HG03521 (cell line): ENCODE results near the gene SVOP.
"Not testable (repeated sequence)": the region's sequence is repeated elsewhere in the genome, so short reads cannot be mapped to it uniquely, and the experiment has no call there.

Experiments
- ATAC-seq: cut with Tn5 transposase; IDR thresholded peaks from one replicate; pipeline ENCODE4 v1.9.1; 2021; ENCODE audit warnings: mild to moderate bottlenecking, moderate library complexity; ENCODE audit not compliant: unreplicated experiment

Gene SVOP

DNA sequence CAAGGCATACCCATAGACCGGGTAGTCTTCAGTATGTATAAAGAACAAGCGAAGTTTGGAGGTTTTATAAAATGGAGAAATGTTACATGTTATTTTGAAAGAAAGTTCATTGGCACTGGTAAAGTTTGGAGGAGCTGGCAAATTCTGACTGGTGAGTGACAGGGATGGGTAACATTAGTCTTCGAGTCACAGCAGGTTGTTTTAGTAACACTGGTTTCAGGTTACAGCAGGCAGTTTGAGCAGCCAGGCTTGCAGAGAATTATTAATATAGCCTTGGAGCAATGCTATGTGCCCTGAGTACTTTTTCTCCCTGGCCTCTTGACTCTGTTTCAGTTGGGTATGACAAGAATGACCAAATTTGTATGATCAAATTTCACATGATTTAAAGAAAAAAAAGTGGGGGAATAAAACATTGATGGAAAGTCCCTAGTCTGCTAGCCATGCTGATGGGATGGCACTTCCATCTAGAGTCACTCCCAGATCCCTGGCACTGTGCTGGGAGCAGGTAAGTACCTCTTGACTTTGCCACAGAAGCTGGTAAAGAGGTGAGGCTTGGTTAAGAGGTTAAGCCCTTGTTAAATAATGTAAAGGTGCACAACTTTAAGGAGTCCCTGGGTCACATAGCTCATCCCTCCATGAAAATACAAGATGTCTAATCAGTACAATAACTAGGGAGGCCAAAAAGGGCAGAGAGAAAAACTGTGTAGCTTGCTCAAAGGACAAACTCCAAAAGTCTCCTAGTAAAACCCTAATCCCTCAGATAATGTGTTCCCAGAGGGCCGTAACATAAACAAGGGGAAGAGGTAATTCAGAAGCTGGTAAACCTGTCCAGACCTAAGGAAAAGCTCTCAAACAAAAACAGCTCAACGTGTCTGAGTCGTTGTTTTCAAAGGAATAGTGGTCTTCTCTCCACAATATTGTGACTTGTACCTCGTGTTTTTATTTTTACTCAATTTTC lies 12.7 kb upstream of the SVOP start:
- ATAC-seq: no peak

DNA sequence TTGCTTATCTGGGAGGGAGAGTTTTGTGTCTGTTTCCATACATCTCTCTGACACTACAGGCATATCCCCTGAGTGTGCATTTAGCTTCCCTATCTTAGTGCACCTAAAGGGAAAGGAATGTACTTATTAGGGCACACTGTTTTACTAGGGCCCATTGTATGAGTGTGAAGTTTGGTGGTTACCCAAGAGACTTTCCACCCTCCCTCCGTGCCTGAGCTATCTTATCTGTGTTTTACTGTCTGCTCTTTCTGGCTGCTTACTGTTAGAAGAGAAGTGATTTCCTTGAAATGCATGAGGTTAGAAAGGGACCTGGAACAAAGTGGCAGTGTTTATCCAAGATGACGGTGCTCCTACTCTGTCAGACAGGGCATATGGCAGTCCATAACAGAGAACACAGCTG lies 8.5 kb upstream of the SVOP start:
- no peak for ATAC-seq

DNA sequence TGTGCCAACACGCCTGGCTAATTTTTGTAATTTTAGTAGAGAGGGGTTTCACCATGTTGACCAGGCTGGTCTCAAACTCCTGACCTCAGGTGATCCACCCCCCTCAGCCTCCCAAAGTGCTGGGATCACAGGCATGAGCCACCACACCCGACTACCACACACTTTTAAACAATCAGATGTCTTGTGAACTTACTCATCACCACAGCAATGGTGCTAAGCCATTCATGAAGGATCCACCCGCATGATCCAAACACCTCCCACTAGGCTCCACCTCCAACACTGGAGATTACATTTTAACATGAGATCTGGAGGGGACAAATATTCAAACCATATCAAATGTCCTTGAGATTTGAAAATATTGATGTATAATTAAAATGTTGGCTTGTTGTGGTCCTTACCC lies 7.8 kb upstream of the SVOP start:
- ATAC-seq: not testable (repeated sequence)

DNA sequence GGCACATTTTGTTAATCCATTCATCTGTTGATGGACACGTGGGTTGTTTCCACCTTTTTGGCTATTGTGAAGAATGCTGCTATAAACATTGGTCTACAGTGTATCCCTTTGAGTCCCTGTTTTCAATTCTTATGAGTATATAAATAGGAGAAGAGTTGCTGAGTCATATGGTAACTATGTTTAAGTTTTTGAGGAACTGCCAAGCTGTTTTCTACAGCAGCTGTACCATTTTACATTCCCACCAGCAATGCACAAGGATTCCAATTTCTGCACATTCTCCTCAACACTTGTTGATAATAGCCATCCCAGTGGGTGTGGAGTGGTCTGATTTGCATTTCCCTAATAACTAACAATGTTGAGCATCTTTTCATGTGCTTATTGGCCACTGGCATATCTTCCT lies 6.9 kb upstream of the SVOP start:
- no peak for ATAC-seq

DNA sequence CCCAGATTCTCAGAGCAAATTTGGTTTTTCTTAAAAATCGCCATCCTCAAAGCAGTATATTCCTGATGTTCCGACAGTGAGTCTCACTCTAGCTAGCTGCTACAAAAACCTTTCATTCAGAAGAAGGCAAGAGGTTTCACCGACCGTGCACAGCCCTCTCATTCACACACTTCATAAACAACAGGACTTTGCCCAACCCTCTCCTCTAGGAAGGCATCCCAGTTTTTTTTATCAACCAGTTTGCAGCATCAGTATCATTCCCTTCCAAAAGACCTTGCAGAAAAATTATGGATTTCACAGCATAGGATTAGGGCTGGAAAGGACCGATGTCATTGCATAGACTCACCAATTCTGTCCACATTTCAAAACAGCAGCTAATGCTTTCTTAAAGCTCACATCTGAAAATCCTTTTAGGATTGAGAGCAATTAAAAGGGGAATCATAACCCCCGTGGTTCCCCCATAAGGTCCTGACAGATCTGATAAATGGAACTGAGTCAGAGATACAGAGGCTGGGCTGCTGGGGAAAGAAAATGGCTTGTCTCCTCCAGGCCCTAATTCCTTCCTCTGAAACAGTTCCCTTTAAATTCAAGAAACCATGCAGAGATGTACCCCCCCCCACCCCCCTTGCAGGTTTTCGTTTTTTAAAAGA lies 597 bp downstream of the SVOP start:
- ATAC-seq: no peak

DNA sequence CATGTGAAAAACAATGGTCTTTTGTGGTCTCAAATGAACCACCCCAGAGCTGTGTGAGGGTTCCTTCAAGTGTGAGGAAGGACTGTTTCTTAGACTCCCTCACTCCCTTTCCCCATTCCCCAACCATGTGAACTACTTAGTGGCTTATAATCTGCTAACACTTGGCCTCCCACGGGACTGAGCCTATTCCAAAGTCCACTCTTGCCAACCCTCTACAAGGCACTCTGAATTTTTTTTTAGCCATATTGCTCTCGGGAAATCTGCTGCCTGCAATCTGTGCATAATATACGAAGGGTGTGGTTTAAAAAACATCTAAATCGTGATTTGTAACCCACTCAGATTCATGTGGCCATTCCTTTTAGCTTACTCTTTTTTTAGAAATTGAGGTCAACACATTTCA lies 2.6 kb downstream of the SVOP start:
- ATAC-seq: no peak

DNA sequence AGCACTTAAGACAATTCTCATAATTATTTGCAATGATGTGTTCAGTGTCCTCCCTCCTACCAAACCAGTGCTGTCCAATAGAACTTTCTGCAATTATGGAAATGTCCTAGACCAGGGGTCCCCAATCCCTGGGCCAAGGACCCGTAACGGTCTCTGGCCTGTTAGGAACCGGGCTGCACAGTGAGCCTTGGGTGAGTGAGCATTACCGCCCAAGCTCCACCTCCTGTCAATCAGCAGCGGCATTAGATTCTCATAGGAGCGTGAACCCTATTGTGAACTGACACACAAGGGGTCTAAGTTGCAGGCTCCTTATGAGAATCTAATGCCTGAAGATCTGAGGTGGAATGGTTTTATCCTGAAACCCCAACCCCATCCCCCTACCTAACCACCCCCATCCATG lies 3.9 kb downstream of the SVOP start:
- ATAC-seq: no peak

DNA sequence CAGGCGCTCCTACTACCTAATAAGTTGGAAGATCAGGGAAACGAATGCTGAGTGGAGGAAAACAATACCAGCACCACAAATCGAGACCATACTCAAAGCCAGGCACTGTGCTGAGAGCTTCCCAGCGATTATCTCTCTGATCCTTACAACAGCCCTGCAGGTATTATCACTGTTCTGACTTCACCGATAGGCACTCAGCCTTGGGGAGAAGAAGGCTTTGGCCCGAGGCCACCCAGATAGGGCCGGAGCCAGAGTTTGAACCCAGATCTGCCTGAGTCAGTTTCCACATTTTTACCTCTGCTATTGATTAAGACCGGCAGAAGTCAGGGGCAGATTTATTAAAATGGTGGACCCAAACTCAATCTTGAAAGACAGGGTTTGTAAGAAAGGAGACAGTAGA lies 4.9 kb downstream of the SVOP start:
- ATAC-seq: no peak

DNA sequence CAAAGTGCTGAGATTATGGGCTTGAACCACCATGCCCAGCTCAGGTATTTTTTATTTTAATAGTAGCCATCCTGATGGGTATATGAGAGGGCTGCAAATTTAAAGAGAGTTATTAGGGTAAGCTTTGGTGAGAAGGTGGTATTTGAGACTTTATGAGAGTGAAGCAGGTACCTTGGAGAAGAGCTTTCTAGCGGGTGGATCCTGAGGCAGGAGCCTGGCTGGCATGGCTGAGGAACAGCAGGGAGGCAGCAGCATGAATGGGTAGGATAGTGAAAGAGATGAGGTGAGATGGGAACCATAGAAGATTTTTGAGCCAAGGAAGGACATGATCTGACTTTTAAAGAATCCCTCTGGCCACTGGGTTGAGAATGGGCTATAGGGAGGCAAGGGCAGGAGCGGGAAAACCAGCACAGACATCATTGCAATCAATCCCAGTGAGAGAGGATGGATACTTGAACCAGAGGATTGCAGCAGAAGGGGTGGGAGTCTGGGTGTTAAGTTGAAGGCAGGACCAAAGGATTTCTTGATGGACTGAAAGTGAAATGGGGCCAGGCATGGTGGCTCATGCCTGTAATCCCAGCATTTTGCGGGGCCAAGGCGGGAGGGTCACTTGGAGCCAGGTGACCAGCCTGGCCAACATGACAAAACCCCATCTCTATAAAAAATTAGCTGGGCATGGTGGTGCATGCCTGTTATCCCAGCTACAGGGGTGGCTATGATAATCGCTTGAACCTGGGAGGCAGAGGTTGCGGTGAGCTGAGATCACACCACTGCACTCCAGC lies 5.7 kb downstream of the SVOP start:
- no peak for ATAC-seq

DNA sequence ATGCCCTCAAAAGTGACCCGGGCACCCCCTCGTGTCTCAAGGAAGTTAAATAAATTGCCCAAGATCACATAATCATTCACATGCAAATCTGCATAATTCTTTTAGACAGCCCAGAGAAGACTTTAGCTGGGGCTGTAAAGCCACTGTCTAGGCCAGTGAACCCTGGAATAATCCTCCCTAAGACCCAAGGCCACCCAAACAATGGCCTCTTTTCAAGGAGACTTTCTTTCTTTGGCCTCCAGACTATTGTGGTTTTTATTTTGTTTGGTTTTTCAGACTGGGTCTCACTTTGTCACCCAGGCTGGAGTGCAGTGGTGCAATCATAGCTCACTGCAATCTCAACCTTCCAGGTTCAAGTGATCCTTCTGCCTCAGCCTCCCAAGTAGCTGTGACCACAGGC lies 10.6 kb downstream of the SVOP start:
- ATAC-seq: no peak

DNA sequence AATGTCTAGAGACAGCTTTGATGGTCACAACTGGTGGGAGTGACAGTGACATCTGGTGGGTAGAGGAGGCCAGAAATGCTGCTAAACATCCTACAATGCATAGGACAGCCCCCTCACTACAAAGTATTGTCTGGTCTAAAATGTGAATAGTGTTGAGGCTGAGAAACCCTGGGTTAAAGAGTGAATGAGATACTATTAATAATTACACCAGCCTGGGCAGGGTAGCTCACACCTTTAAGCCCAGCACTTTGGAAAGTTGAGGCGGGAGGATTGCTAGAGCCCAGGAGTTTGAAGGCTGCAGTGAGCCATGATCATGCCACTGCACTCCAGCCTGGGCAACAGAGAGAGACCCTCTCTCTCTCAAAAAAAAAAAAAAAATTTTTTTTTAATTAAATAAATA lies 11.1 kb downstream of the SVOP start:
- ATAC-seq: no peak

DNA sequence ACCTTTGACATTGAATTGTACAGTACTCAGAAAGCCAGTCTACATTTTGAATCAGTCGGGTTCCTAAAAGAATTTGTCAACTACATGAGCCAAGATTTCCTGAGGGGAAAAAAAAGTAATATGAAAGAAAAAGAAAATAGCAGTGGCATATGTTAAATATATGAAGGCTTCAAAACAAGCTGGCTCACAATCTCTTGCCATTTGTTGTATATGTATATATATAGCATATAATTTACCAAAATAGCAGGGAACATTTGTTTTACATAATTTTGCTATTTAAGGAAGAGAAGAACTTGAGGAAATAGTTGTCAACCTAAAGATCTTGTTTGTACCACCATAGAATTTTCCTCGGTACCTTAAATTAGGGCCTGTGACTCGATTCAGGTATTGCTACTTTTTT lies 16.9 kb downstream of the SVOP start:
- no peak for ATAC-seq

DNA sequence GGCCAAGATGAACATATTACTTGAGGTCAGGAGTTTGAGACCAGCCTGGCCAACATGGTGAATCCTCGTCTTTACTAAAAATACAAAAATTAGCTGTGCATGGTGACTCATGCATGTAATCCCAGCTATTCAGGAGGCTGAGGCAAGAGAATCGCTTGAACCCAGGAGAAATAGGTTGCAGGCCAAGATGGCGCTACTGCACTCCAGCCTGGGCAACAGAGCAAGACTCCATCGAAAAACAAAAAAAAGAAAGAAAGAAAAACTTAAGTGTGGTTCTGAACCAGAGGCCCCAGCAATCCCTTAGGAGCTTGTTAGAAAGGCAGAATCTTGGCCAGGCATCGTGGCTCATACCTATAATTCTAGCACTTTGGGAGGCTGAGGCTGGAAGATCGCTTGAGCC lies 24.5 kb downstream of the SVOP start:
- ATAC-seq: no peak

DNA sequence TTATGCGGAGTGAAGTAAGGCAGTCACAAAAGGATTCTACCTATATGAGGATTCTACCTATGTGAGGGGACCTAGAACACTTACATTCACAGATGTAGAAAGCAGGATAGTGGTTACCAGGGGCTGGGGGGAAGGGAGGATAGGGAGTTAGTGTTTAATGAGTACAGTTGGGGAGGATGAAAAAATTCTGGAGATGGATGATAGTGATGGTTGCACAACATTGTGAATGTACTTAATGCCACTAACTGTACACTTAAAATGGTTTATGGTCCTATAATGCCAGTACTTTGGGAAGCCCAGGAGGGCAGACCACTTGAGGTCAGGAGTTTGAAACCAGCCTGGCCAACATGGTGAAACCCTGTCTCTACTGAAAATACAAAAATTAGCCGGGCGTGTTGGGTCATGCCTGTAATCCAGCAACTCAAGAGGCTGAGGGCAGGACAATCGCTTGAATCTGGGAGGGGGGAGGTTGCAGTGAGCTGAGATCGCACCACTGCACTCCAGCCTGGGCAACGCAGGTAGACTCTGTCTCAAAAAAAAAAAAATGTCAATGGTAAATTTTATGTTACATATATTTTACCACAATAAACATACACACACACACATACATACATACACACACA lies 25.4 kb downstream of the SVOP start:
- ATAC-seq: no peak

DNA sequence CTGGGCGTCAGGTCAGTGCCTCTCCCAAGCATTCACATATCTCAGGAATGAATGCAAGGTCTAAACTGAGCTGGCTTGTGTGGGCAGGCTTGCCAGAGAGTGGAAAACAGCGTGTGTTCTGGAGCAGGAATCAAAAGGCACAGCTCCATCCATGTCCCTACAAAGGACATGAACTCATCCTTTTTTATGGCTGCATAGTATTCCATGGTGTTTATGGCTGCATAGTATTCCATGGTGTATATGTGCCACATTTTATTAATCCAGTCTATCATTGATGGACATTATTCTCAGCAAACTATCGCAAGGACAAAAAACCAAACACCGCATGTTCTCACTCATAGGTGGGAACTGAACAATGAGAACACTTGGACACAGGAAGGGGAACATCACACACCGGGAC lies 30.8 kb downstream of the SVOP start:
- not testable (repeated sequence) for ATAC-seq

DNA sequence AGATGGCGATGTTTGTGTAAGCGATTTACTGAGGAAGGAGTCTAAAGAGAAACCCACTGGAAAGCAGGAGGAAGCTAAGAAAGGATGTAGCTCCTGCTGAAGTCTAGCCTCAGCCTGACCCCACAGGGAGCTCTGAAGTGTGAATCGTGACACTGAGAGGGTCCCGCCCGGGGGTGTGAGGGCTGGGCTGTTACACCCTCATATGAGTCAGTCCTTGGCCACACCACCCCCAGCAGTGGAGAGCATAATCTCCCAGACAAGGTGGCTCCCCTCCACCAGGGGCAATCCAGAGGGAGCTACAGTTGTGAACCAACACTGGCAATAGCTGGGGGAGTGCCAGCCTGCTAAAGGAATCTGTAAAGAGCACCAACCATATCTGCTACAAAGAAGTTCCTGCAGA lies 31.5 kb downstream of the SVOP start:
- ATAC-seq: no peak

DNA sequence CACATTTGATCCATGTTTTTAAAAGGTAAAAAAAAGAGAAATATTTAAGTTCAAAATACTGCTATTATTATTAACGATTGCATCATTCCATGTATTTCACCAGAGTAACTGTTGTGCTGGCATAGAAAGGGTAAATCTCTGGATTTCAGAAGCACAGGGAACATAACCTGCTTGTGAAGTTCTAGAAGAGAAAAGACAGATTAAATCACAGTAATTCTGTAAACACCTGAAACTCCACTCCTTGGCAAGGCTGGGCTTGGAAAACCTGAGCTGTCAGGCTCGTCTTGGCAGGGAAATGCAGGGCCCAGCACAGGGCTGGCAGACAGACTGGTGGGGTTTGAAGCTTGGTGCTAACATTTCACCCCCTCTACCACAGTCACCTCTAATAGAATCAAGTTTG lies 35.1 kb downstream of the SVOP start:
- no peak for ATAC-seq

DNA sequence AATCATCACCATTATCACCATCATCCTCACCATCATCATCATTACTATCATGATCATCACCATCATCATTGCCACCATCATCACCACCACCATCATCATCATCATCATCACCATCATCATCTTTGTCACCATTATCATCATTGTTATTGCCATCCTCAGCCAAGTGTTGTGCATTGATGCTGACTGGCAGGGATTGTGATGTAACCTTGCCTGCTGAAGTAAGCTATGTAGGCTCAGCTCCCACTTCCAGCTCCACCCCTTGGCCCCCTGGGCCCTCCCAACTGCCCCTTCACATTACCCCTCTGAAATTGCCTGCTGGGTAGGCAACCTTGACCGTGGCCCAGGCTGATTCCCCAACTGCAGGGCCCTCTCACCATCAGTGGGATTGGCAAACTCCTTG lies 37.6 kb downstream of the SVOP start:
- no peak for ATAC-seq

DNA sequence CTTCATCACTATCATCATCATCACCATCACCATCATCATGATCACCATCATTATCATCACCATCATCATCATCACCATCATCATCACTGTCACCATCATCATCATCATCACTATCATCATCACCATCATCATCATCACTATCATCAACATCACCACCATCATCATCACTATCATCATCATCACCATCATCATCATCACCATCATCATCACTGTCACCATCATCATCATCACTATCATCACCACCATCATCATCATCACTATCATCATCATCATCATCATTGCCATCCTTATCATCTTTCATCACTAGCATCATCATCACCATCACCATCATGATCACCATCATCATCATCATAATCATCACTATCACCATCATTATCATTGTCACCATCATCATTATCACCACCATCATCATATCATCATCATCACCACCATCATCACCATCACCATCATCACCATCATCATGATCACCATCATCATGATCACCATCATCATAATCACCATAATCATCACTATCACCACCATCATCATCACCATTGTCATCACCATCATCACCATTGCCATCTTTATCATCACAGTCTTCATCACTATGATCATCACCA lies 38.1 kb downstream of the SVOP start:
- no peak for ATAC-seq

DNA sequence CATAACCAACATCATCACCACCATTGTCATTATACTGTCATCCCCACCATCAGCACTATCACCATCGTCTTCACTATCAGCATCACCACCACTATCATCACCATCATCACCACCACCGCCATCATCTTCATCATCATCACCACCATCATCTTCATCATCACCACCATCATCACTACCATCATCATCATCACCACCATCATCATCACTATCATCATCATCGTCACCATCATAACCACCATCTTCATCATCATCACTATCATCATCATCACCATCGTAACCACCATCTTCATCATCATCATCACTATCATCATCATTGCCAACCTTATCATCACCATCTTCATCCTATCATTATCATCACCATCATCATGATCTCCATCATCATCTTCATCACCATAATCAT lies 39.0 kb downstream of the SVOP start:
- ATAC-seq: no peak
